ENCODE results near the gene TUBB3.

Gene TUBB3

GRCh38 chr16:89983536-89983935 lies 60.4 kb downstream of the TUBB3 start:
- no peaks in the 10 kb centered on the region for H3K27me3 ChIP-seq (ENCODE audit: control insufficient read depth in 1 of 2, insufficient read depth in 2 of 2, low read length in 2 of 2)
- no peak overlapping the region for H3K4me3 ChIP-seq (ENCODE audit: low read length in 2 of 2)
- H3K9ac ChIP-seq (ENCODE audit: low read length in 2 of 2): no peak overlapping the region
- no peak overlapping the region for H3K27ac ChIP-seq (ENCODE audit: low read length)
- peaks cover 43 to 59% of the 10 kb centered on the region in 2 donors for H3K36me3 ChIP-seq (ENCODE audit: control insufficient read depth in 2 of 2, insufficient read depth in 2 of 2, low read length in 2 of 2)
- H3K4me1 ChIP-seq (ENCODE audit: control insufficient read depth, insufficient read depth, low read length): no peaks in the 10 kb centered on the region
- H3K9me3 ChIP-seq (ENCODE audit: control insufficient read depth in 2 of 2, low read length in 2 of 2): no peaks in the 10 kb centered on the region

- Histone ChIP-seq H3K4me3 (ENCODE audit: low read length in 2 of 2) (no peak overlapping the region), H3K4me1 (ENCODE audit: control insufficient read depth, insufficient read depth, low read length) (no peaks in the 10 kb centered on the region), H3K27me3 (ENCODE audit: control insufficient read depth in 1 of 2, insufficient read depth in 2 of 2, low read length in 2 of 2) (no peaks in the 10 kb centered on the region), H3K27ac (ENCODE audit: low read length) (no peak overlapping the region), H3K9ac (ENCODE audit: low read length in 2 of 2) (no peak overlapping the region), H3K9me3 (ENCODE audit: control insufficient read depth in 2 of 2, low read length in 2 of 2) (no peaks in the 10 kb centered on the region), H3K36me3 (ENCODE audit: control insufficient read depth in 2 of 2, insufficient read depth in 2 of 2, low read length in 2 of 2) (peaks cover 43 to 55% of the 10 kb centered on the region in 2 donors)
These were observed 61.1 kb downstream of the TUBB3 start for GRCh38 chr16:89984216-89984615.

- Histone ChIP-seq H3K9me3 (ENCODE audit: control insufficient read depth in 2 of 2, low read length in 2 of 2) (no peaks in the 10 kb centered on the region), H3K27ac (ENCODE audit: low read length) (no peak overlapping the region), H3K27me3 (ENCODE audit: control insufficient read depth in 1 of 2, insufficient read depth in 2 of 2, low read length in 2 of 2) (no peaks in the 10 kb centered on the region), H3K9ac (ENCODE audit: low read length in 2 of 2) (no peak overlapping the region), H3K4me3 (ENCODE audit: low read length in 2 of 2) (no peak overlapping the region), H3K4me1 (ENCODE audit: control insufficient read depth, insufficient read depth, low read length) (no peaks in the 10 kb centered on the region), H3K36me3 (ENCODE audit: control insufficient read depth in 2 of 2, insufficient read depth in 2 of 2, low read length in 2 of 2) (peaks cover 36 to 52% of the 10 kb centered on the region in 2 donors)
These were observed 62.1 kb downstream of the TUBB3 start for GRCh38 chr16:89985219-89985618.

All from stomach smooth muscle (tissue), 2 donors.